HG02759 (cell line): ENCODE measurements around the gene SLC38A2.
"Not testable (repeated sequence)": the region's sequence is repeated elsewhere in the genome, so short reads cannot be mapped to it uniquely, and the experiment has no call there.

Source experiments
- ATAC-seq: cut with Tn5 transposase; IDR thresholded peaks from one replicate; pipeline ENCODE4 v1.9.1; 2021; ENCODE audit warnings: mild to moderate bottlenecking, moderate library complexity; ENCODE audit not compliant: unreplicated experiment

Gene SLC38A2

GRCh38 chr12:46372544-46373300, at the start of gene SLC38A2:
Gene SLC38A2, minus strand, starts transcription at chr12:46372773. Its CDS starts 1,480 bp downstream, at chr12:46371293.
- peak; percentile 83 for ATAC-seq

- no peak for ATAC-seq
Measured at GRCh38 chr12:46419675-46420074, 47.1 kb upstream of the SLC38A2 start.

DNA sequence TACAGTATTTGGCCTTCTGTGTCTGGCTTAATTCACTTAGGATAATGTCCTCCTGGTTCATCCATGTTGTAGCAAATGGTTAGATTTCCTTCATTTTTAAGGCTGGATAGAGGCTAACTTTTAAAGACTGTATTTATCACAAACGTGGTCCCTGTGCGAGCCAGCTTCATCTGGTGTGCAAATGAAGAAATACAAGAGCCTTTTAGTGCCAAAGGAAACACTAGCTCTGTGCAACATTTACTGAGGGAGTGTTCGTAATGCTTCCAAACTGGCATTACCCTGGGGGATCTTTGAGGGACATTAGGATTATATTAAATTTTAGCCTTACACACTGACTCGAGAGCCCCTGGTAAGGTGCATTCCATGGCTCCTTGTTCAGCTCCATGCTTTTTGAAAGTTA, 43.0 kb upstream of the SLC38A2 start:
- ATAC-seq, result no peak

GRCh38 chr12:46414591-46415268, 42.2 kb upstream of the SLC38A2 start:
- ATAC-seq, result no peak

- no peak for ATAC-seq
Measured at GRCh38 chr12:46413368-46413767, 40.8 kb upstream of the SLC38A2 start.

- no peak for ATAC-seq
Measured at GRCh38 chr12:46412857-46413256, 40.3 kb upstream of the SLC38A2 start.

- no peak for ATAC-seq
Measured at GRCh38 chr12:46410495-46410894, 37.9 kb upstream of the SLC38A2 start.

DNA sequence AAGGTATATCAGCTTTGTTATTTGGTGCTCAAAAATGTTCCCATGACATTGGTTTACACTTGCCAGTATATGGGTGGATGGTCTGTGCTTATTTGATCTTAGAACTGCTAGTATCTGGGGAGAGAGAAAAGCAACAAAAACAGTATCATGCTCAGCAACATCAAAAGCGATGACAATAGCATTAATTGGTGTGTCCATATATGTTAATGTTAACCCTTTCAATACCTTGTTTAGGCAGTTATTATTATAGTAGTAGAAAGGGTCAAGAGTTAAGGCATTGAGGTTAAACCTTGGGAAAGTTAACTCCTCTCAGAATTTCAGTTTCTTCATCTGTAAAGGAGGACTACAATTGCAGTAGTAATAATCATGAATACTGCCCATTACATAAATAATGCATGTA, 37.4 kb upstream of the SLC38A2 start:
- no peak for ATAC-seq

- ATAC-seq, result no peak
Measured at GRCh38 chr12:46409342-46409741, 36.8 kb upstream of the SLC38A2 start.

GRCh38 chr12:46408441-46408840, 35.9 kb upstream of the SLC38A2 start:
- ATAC-seq, result no peak

DNA sequence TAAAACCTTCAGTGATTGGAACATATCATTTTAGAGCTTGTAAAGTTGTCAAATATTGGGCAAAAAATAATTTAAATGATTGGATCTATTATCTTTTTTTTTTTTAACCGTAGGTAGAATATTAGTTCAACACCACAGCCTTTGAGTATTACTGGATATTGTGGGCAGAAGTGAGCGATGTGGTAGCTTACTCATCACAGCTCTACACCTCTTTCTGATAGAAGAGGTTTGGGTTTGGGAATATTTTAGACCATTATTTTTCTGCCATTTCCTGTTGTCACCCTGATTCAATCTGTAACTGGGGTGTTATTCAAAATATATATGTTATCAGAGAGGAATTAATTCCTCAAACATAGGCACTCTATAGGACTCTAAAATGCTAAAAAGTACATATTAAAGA, 34.8 kb upstream of the SLC38A2 start:
- ATAC-seq, result no peak

- ATAC-seq, result no peak
Measured at GRCh38 chr12:46406352-46407027, 33.9 kb upstream of the SLC38A2 start.

DNA sequence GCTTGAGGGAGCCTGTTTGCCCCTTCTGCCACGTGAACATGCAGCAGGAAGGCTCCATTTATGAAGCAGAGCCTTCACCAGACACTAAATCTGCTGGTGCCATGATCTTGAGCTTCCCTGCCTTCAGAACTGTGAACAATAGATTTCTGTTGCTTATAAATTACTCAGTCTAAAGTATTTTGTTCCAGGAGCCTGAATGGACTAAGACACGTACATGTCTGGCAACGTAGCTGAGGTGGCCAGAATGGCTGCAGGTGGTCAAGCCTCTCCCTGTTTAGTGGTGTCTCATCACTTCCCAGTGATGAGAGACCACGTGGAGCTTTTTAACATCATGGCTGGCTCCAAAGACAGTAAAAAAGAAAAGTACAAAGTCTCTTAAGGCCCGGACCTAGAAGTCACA, 32.2 kb upstream of the SLC38A2 start:
- ATAC-seq, result no peak

- no peak for ATAC-seq
Measured at GRCh38 chr12:46404225-46404631, 31.7 kb upstream of the SLC38A2 start.

DNA sequence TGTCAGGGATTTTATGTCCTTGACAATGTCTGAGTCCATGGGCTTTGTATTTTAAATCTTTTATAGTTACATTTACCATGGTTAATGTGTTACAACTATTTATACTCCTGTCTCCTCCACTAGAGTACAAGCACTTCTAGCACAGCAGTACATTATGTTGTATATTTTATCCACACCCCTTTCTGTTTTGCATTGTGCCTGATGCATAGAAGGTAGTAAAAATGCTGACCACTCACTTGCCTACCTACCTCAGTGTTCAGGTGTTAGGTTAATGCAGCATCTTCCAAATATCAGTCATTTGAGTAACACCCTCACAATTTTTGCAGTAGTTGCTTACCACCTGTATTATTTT, 31.1 kb upstream of the SLC38A2 start:
- ATAC-seq, result no peak

DNA sequence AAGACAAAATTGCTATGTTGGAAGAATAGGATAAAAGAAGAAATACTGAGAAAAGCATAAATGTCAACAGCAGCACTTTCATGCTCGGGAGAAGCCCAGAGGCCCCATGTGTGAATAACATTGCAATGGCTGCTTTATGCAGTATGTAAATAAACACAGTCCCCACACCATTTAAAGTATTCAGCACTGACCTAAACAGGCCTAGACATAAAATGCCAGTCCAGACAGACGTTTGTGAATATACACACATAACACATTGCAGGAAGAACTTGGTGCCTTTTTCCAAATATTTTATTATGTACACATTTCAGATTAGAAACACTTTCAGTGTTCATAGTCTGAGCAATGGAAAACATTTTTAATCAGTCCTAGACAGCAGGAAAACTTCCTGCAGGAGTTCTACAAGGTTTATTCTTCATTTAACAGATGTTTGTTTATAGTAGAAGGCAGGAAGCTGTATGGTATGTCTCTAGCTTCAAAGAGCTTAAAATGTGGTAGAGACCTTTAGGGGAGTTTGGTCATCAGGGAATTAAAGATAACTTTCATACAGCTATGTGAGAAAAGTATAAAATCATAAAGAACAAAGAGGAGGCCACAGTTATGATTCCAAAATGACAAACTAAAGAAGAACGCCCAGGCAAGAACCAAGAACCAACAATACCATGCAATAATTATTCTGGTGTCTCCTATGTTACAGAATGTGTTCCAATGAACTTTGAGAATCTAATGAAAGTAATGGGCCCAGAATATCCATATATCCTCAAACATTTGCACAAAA, 30.6 kb upstream of the SLC38A2 start:
- ATAC-seq, result no peak

DNA sequence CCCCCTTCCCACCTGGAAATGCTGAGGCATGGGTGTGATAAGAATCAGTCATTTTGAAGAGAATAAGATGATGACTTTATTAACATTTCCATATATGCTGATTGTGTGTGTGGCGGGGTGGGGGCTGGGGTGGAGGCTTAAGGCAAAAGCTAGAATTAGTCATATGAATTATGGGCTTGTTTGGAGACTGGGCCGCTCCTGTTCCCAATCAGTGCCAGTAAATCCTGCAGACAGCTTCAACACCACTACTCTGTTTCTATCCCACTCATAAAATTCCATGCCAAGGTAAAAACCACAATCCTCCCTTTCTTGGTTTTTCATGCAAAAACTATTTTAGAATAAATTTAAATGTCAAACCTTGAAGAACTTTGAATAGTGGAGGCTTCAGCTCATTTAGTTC, 29.9 kb upstream of the SLC38A2 start:
- ATAC-seq, result no peak

DNA sequence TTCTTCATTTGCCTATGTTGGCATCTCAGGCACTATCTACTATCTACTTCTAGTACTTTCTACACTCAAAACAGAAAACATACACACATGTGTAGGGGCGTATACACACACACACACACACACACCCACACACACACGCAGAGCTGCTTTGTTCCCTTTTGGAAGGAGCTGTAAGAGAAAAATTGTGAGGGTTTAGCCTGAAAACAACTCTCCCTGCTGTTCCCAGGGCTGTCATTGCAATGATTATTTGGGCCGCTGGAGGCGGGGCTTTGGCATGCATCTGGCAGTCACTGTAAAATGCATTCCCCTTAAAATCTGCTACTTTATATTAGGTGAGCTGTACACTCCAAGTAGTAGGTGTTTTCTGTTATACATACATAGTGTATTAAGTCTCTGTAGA, 29.1 kb upstream of the SLC38A2 start:
- ATAC-seq, result no peak

DNA sequence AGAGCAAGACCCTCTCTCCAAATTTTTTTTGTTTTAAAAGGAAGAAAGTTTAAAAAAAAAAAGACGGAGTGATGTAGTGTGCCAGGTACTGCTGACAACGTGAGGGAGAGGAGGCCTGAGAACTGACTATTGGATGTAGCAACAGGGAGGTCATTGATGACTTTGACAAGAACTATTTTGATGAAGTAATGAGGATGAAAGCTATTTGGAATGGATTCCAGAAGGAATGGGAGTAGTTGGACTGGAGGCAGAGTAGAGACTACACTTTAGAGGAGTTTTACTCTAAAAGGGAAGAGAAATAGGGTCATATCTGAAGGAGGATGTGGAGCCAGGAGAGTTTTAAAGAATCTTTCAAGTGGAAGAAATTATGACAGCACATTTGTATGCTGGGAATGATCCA, 27.8 kb upstream of the SLC38A2 start:
- no peak for ATAC-seq

GRCh38 chr12:46399461-46400248, 27.1 kb upstream of the SLC38A2 start:
- not testable (repeated sequence) for ATAC-seq
